DOHH2 (cell line): ENCODE measurements around the gene HSBP1.

ENCODE experiments used
- H3F3A ChIP-seq: fragments of 200-600 bp; sonication (generic), shearing (Covaris generic); 2 replicates; pipeline ENCODE4 v1.6.0; 2016; ENCODE audit warnings: antibody characterized with exemption, mild to moderate bottlenecking; ENCODE audit not compliant: control insufficient read depth, insufficient read depth
- H3K27ac ChIP-seq: fragments of 200-600 bp; sonication (generic); 2 replicates; pipeline ENCODE4 v1.5.1; 2014; ENCODE audit warnings: low read depth, mild to moderate bottlenecking, low read length, moderate library complexity
- H3K27me3 ChIP-seq: fragments of 200-600 bp; sonication (generic); 2 replicates; pipeline ENCODE4 v1.6.1; 2014; ENCODE audit warnings: mild to moderate bottlenecking, low read length, mixed read lengths; ENCODE audit not compliant: control insufficient read depth
- H3K36me3 ChIP-seq: fragments of 200-600 bp; sonication (generic); 2 replicates; pipeline ENCODE4 v1.6.1; 2014; ENCODE audit warnings: mild to moderate bottlenecking, low read length, moderate library complexity, mixed read lengths; ENCODE audit not compliant: control insufficient read depth
- H3K4me1 ChIP-seq: fragments of 200-600 bp; sonication (generic); 2 replicates; pipeline ENCODE4 v1.6.1; 2014; ENCODE audit warnings: mild to moderate bottlenecking, low read length, mixed read lengths; ENCODE audit not compliant: control insufficient read depth
- H3K4me2 ChIP-seq: fragments of 200-600 bp; sonication (generic); 2 replicates; pipeline ENCODE4 v1.6.0; 2014; ENCODE audit warnings: mild to moderate bottlenecking, low read length, moderate library complexity
- H3K4me3 ChIP-seq: fragments of 200-600 bp; sonication (generic); 2 replicates; pipeline ENCODE4 v1.5.1; 2014; ENCODE audit warnings: mild to moderate bottlenecking, low read length, mixed read lengths
- H3K79me2 ChIP-seq: fragments of 200-600 bp; sonication (generic); 2 replicates; pipeline ENCODE4 v1.6.1; 2014; ENCODE audit warnings: mild to moderate bottlenecking, low read length, mixed read lengths; ENCODE audit not compliant: control insufficient read depth
- H3K9me2 ChIP-seq: fragments of 200-600 bp; sonication (generic); replicated peaks from 2 replicates; pipeline ENCODE4 v1.6.1; 2014; ENCODE audit warnings: mild to moderate bottlenecking, low read length, mixed read lengths; ENCODE audit not compliant: control insufficient read depth
- H3K9me3 ChIP-seq: fragments of 200-600 bp; sonication (generic); 2 replicates; pipeline ENCODE4 v1.6.1; 2014; ENCODE audit warnings: antibody characterized with exemption, low read length, mixed read lengths; ENCODE audit not compliant: control insufficient read depth, insufficient read depth
- H4K20me1 ChIP-seq: fragments of 200-600 bp; sonication (generic); 2 replicates; pipeline ENCODE4 v1.6.0; 2014; ENCODE audit warnings: low read depth, mild to moderate bottlenecking, antibody characterized with exemption, low read length, moderate library complexity; ENCODE audit not compliant: control insufficient read depth, insufficient read depth
- EZH2phosphoT487 ChIP-seq: fragments of 200-600 bp; sonication (generic); IDR thresholded peaks from 2 replicates; pipeline ENCODE4 v1.6.1; 2017; ENCODE audit warnings: borderline replicate concordance, mild to moderate bottlenecking, antibody characterized with exemption, low read length, moderate library complexity, mixed read lengths
- TF ChIP-seq, protein P1 (sequence below): fragments of 200-600 bp; sonication (generic); IDR thresholded peaks from one replicate; pipeline ENCODE4 v1.5.1; 2014; ENCODE audit warnings: antibody characterized with exemption, mild to moderate bottlenecking, low read depth, low read length; ENCODE audit not compliant: poor library complexity, severe bottlenecking

The HSBP1 gene

DNA sequence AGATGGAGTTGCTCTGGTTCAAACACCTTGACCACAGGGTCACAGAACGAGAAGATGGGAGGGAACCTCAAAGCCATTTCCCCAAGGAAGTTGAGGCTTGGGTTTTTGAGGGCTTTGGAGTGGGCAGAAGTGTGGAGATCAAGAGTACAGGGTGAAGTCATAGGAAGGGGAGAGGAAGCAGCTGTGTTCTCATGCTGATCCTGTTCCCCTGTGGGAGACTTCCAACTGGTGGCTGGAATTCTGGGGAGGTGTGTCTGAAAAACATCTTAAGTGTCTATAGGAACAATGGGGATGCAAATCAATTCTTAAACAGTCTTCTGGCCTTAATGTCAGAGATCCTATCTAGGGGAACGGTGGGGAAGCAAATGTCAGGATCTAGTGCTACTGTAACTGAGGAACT lies 38.8 kb upstream of the HSBP1 start:
- H3K9me2 ChIP-seq, result no peaks in the 10 kb centered on the region
- no peaks in the 10 kb centered on the region for H3K79me2 ChIP-seq
- H3K36me3 ChIP-seq, result no peaks in the 10 kb centered on the region
- H3K9me3 ChIP-seq, result no peaks in the 10 kb centered on the region
- no peak for TF ChIP-seq EZH2phosphoT487
- TF ChIP-seq, protein P1, sequence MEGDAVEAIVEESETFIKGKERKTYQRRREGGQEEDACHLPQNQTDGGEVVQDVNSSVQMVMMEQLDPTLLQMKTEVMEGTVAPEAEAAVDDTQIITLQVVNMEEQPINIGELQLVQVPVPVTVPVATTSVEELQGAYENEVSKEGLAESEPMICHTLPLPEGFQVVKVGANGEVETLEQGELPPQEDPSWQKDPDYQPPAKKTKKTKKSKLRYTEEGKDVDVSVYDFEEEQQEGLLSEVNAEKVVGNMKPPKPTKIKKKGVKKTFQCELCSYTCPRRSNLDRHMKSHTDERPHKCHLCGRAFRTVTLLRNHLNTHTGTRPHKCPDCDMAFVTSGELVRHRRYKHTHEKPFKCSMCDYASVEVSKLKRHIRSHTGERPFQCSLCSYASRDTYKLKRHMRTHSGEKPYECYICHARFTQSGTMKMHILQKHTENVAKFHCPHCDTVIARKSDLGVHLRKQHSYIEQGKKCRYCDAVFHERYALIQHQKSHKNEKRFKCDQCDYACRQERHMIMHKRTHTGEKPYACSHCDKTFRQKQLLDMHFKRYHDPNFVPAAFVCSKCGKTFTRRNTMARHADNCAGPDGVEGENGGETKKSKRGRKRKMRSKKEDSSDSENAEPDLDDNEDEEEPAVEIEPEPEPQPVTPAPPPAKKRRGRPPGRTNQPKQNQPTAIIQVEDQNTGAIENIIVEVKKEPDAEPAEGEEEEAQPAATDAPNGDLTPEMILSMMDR, result no peak
- H3K27ac ChIP-seq, result no peak overlapping the region
- H4K20me1 ChIP-seq, result no peaks in the 10 kb centered on the region
- H3K4me2 ChIP-seq, result no peak overlapping the region
- H3F3A ChIP-seq, result no peaks in the 10 kb centered on the region
- no peaks in the 10 kb centered on the region for H3K27me3 ChIP-seq
- no peak overlapping the region for H3K4me3 ChIP-seq
- H3K4me1 ChIP-seq, result no peaks in the 10 kb centered on the region

DNA sequence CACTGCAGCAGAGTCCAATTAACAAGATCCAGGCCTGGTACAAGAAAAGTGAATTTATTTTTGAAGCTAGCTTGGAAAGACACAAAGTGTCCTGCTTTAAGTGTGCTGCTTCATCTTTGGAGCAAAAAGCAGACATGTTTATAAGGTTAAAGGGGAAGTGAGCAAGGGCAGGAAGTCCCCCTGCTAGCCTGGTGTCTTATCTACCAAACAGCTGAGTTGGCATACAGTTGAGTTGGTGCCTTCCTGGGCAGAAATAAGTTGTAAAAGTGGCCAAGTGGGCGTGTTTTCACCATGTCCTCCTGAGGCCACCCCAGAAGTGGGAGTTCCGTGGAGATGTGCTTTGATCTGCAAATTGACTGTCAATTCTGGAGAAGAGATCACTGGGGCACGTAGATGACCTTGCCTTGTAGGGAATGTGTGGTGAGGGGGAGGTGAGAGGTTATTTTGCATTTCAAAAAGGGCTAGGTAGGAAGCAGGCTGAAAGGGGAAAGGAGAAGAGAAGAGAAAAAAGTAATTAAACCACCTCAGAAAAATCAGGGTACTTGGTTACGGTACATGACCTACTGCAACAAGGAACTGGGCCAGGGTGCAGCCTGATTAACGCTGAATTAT lies 38.3 kb upstream of the HSBP1 start:
- TF ChIP-seq, protein P1, result no peak
- TF ChIP-seq EZH2phosphoT487, result no peak
- Histone ChIP-seq H3K9me3 (no peaks in the 10 kb centered on the region), H3K4me1 (no peaks in the 10 kb centered on the region), H3K27me3 (no peaks in the 10 kb centered on the region), H3F3A (no peaks in the 10 kb centered on the region), H3K36me3 (no peaks in the 10 kb centered on the region), H3K79me2 (no peaks in the 10 kb centered on the region), H3K27ac (no peak overlapping the region), H3K4me2 (no peak overlapping the region), H3K4me3 (no peak overlapping the region), H4K20me1 (no peaks in the 10 kb centered on the region), H3K9me2 (no peaks in the 10 kb centered on the region)

DNA sequence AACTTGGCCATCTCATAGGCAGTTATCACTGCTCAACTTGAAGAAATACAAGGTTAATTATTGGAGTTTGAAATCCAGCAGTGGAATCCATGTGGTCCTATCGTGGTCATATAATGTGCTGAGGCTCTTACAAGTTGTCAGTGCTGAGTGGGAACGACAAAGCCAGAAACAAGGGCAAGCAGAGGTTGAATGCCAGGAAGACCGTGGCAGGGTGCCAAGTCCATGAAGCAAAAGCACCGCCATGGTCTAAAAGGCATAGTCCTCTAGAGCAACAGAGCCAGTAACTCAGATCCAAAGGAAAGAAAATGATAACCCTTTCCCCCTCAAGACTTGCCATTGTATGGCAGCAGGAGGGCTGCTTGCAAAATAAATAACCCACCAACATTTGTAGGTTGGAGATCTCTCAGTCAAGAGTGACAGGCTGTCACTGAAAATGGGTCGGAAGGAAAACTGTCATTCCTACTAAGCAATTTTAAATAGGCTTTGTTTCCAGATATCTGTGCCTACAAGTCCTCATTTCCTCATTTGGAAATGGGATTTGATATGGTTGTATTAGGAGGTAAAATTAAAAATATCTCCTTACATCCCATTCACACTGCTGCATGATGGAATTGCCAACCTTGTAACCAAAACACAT lies 36.4 kb upstream of the HSBP1 start:
- H3K79me2 ChIP-seq, result no peaks in the 10 kb centered on the region
- TF ChIP-seq EZH2phosphoT487, result no peak
- H3K27ac ChIP-seq, result no peak overlapping the region

DNA sequence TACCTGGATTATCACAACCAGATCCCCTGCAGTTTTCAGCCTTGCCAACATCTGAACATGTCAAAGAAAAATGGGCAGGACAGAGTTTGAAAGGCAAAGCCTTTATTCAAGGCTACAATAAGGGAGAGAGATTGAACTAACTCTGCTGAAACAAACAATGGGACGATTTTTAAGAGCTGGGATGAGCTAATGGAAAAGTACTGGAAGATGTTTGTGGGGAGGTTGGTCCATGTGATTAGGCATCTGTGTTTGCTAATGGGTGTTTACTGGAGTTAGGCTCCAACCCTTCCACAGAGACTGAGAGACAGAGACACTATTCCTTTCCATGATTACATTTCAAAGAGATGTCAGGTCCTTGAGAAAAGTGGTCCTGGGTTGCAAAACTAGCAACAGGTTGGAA lies 35.0 kb upstream of the HSBP1 start:
- H3K4me1 ChIP-seq, result no peaks in the 10 kb centered on the region
- H3K36me3 ChIP-seq, result no peaks in the 10 kb centered on the region
- no peak overlapping the region for H3K27ac ChIP-seq
- H4K20me1 ChIP-seq, result no peaks in the 10 kb centered on the region
- no peaks in the 10 kb centered on the region for H3K27me3 ChIP-seq
- H3K4me3 ChIP-seq, result no peak overlapping the region
- TF ChIP-seq EZH2phosphoT487, result no peak
- TF ChIP-seq, protein P1, result no peak
- H3K4me2 ChIP-seq, result no peak overlapping the region
- H3K9me3 ChIP-seq, result no peaks in the 10 kb centered on the region
- no peaks in the 10 kb centered on the region for H3F3A ChIP-seq
- H3K79me2 ChIP-seq, result no peaks in the 10 kb centered on the region
- no peaks in the 10 kb centered on the region for H3K9me2 ChIP-seq

More for the DNA sequence above, 36.4 kb upstream of the HSBP1 start:
- no peaks in the 10 kb centered on the region for H3F3A ChIP-seq
- H3K36me3 ChIP-seq, result no peaks in the 10 kb centered on the region
- no peak overlapping the region for H3K4me2 ChIP-seq
- no peaks in the 10 kb centered on the region for H4K20me1 ChIP-seq
- H3K9me2 ChIP-seq, result no peaks in the 10 kb centered on the region
- H3K4me1 ChIP-seq, result no peaks in the 10 kb centered on the region
- no peaks in the 10 kb centered on the region for H3K9me3 ChIP-seq
- H3K27me3 ChIP-seq, result no peaks in the 10 kb centered on the region
- no peak overlapping the region for H3K4me3 ChIP-seq
